SHP77 (cell line): Measurements from ENCODE around the gene FAM78A.

Source experiments
- DNase-seq, 2 experiments: peaks; one replicate each; lab custom pipeline; 2025; lab: John Stamatoyannopoulos, UW

Gene FAM78A

GRCh38 chr9:131239161-131239975 is 36.9 kb downstream of the FAM78A start:
- DNase-seq = peak in 1 of 2 experiments; percentile 5

GRCh38 chr9:131238402-131239021 is 37.8 kb downstream of the FAM78A start:
- DNase-seq = peak in 1 of 2 experiments; percentile 38

GRCh38 chr9:131237931-131238401 is 38.3 kb downstream of the FAM78A start:
- DNase-seq = peak; percentile 54 to 75

GRCh38 chr9:131237291-131237690 is 39.0 kb downstream of the FAM78A start:
- DNase-seq = no peak

GRCh38 chr9:131236761-131237160 is 39.5 kb downstream of the FAM78A start:
- no peak for DNase-seq

- DNase-seq = no peak
Measured at GRCh38 chr9:131236161-131236560, 40.1 kb downstream of the FAM78A start.

- DNase-seq = no peak
Measured at GRCh38 chr9:131235480-131235851, 40.8 kb downstream of the FAM78A start.

- DNase-seq = no peak
Measured at GRCh38 chr9:131234799-131235479, 41.4 kb downstream of the FAM78A start.

GRCh38 chr9:131233995-131234394 is 42.3 kb downstream of the FAM78A start:
- DNase-seq = no peak

GRCh38 chr9:131233556-131233955 is 42.8 kb downstream of the FAM78A start:
- DNase-seq = no peak

- DNase-seq = no peak
Measured at GRCh38 chr9:131228988-131229387, 47.3 kb downstream of the FAM78A start.

GRCh38 chr9:131227959-131228460 is 48.3 kb downstream of the FAM78A start:
- no peak for DNase-seq

- peak in 1 of 2 experiments; percentile 20 for DNase-seq
Measured at GRCh38 chr9:131227112-131227958, 49.0 kb downstream of the FAM78A start.

GRCh38 chr9:131226226-131226625 is 50.1 kb downstream of the FAM78A start:
- DNase-seq = no peak

GRCh38 chr9:131222460-131222859 is 53.9 kb downstream of the FAM78A start:
- no peak for DNase-seq

GRCh38 chr9:131220485-131220884 is 55.8 kb downstream of the FAM78A start:
- DNase-seq = no peak

GRCh38 chr9:131218370-131218769 is 57.9 kb downstream of the FAM78A start:
- DNase-seq = no peak

- DNase-seq = no peak
Measured at GRCh38 chr9:131217331-131218031, 58.8 kb downstream of the FAM78A start.

GRCh38 chr9:131216806-131217205 is 59.5 kb downstream of the FAM78A start:
- DNase-seq = no peak

- no peak for DNase-seq
Measured at GRCh38 chr9:131214876-131215275, 61.4 kb downstream of the FAM78A start.

GRCh38 chr9:131214286-131214856 is 61.9 kb downstream of the FAM78A start:
- no peak for DNase-seq
